ENCODE measurements around the gene DIRAS3.

DNA sequence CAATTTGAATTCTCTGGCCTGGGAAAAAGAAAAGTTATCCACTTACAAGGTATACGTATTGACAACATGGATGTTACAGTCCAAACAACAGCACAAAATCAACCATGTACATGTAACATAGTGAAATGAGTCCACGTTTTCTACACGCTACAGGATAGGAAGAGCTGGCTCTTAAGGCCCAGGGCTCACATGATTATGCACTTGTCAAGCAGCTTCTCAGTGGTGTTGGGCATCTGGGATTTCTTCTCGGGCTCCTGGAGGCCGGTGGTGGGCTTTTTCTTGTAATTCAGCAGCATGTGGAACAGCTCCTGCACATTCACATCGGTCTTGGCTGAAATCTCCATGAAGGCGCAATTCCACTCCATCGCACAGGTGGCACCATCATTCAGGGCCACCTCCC, 4.0 kb downstream of the DIRAS3 start:
- TF ChIP-seq, protein P1, sequence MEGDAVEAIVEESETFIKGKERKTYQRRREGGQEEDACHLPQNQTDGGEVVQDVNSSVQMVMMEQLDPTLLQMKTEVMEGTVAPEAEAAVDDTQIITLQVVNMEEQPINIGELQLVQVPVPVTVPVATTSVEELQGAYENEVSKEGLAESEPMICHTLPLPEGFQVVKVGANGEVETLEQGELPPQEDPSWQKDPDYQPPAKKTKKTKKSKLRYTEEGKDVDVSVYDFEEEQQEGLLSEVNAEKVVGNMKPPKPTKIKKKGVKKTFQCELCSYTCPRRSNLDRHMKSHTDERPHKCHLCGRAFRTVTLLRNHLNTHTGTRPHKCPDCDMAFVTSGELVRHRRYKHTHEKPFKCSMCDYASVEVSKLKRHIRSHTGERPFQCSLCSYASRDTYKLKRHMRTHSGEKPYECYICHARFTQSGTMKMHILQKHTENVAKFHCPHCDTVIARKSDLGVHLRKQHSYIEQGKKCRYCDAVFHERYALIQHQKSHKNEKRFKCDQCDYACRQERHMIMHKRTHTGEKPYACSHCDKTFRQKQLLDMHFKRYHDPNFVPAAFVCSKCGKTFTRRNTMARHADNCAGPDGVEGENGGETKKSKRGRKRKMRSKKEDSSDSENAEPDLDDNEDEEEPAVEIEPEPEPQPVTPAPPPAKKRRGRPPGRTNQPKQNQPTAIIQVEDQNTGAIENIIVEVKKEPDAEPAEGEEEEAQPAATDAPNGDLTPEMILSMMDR (IDR thresholded peaks at IDR 0.05; ENCODE audit: low read depth, low read length, poor library complexity, severe bottlenecking) = no peak
- TF ChIP-seq EZH2phosphoT487 (IDR thresholded peaks at IDR 0.05; ENCODE audit: borderline replicate concordance, low read length) = no peak

Measured in DOHH2 (cell line).